K562 (cell line): Measurements from ENCODE around the gene KLHL12. TPM values are rescaled to one million over a fixed set of nuclear protein-coding genes. Genes with fewer than 3 reads are reported as not detected.

Experiments used
- CTCF ChIP-seq, 3 experiments: IDR thresholded peaks in 2 of 3; conservative IDR thresholded peaks in 1 of 3; 2 replicates each; pipeline ENCODE4 v1.5.1; 2011 to 2012; ENCODE audit warnings: low read length in 3 of 3, mild to moderate bottlenecking in 3 of 3, control low read depth in 2 of 3, improper control_type of control experiment in 1 of 3, inconsistent platforms in 1 of 3, low read depth in 1 of 3, mixed read lengths in 1 of 3, moderate library complexity in 1 of 3; ENCODE audit not compliant: insufficient read depth in 2 of 3
- LARP7 ChIP-seq: fragments of 450-650 bp; IDR thresholded peaks from 2 replicates; pipeline ENCODE4 v1.6.1; 2016
- MBD1 ChIP-seq: fragments of 250-450 bp; sonication (Bioruptor Pico); IDR thresholded peaks from 2 replicates; pipeline ENCODE4 v1.8.0; 2022; ENCODE audit warnings: inconsistent platforms
- PATZ1 ChIP-seq: fragments of 250-450 bp; sonication (Bioruptor Pico); IDR thresholded peaks from 2 replicates; pipeline ENCODE4 v1.5.0; 2020; ENCODE audit warnings: mild to moderate bottlenecking, borderline replicate concordance
- REST ChIP-seq, 2 experiments: fragments of 450-650 bp; formaldehyde crosslinking in 1 of 2; IDR thresholded peaks; 2 replicates each; pipeline versions ENCODE4 v1.4.0 to v1.6.1; 2014 to 2020; ENCODE audit warnings: mild to moderate bottlenecking in 2 of 2, borderline replicate concordance in 1 of 2, low read depth in 1 of 2
- ZBTB1 ChIP-seq: sonication (generic); formaldehyde crosslinking; IDR thresholded peaks from 2 replicates; pipeline ENCODE4 v1.8.1; 2023; ENCODE audit warnings: missing genetic modification reagents, low read depth, mild to moderate bottlenecking, borderline replicate concordance
- polyA plus RNA-seq, 8 experiments: library from polyadenylated mRNA; depleted of rRNA in 4 of 8; stranded (reverse) in 5 of 8; unstranded in 3 of 8; fragments of >200 nt; fragmentation: Nextera tagmentation in 2 of 8; fragmentation: Illumina TruSeq in 1 of 8; extraction: Ambion mirVana in 2 of 8; extraction: Trizol in 1 of 8; gene quantifications; 2 replicates each; pipeline versions ENCODE4 v1.2.1 to v1.2.3, GENCODE V29; 2011 to 2014; ENCODE audit warnings: inconsistent platforms in 1 of 8, missing spikeins in 1 of 8
- total RNA-seq, 7 experiments: library from RNA; depleted of rRNA in 6 of 7; stranded (reverse); fragments of >200 nt in 6 of 7; fragmentation: Illumina TruSeq in 2 of 7; extraction: Trizol in 2 of 7; gene quantifications; 2 replicates each; pipeline versions ENCODE4 v1.2.1 to v1.2.3, GENCODE V29; 2011 to 2021; ENCODE audit warnings: low replicate concordance in 1 of 7
- TF ChIP-seq, protein P1 (sequence below): fragments of 450-650 bp; IDR thresholded peaks from 2 replicates; pipeline ENCODE4 v1.6.1; 2018; ENCODE audit not compliant: partially characterized antibody

The KLHL12 gene
- total and polyA plus RNA-seq, 9 of the 15 experiments (the other 6 are each of a cell fraction or from before 2014, with no cell fraction given): 23.1 to 85.1 (median 35.0) TPM

GRCh38 chr1:202958544-202959275, 31.7 kb upstream of the KLHL12 start (continued):
- TF ChIP-seq CTCF (IDR thresholded peaks at IDR 0.05 in 2 of 3, conservative IDR thresholded peaks at IDR 0.05 in 1 of 3; ENCODE audit: insufficient read depth in 2 of 3, low read depth in 1 of 3, low read length in 3 of 3) (0 out of 6 replicates have a peak, but pooled peaks of 1 of the 3 experiments have one; percentile 2), MBD1 (CRISPR knock-in tag) (no peak), ZBTB1 (CRISPR knock-in tag) (no peak), REST (IDR thresholded peaks at IDR 0.05; ENCODE audit: borderline replicate concordance) (no peak), REST (CRISPR knock-in tag; IDR thresholded peaks at IDR 0.05; ENCODE audit: low read depth) (no peak; the same call in 1 of the 2 replicates), LARP7 (peak; percentile 49; the same call in 1 of the 2 replicates), PATZ1 (CRISPR knock-in tag) (no peak)
- TF ChIP-seq, protein P1, sequence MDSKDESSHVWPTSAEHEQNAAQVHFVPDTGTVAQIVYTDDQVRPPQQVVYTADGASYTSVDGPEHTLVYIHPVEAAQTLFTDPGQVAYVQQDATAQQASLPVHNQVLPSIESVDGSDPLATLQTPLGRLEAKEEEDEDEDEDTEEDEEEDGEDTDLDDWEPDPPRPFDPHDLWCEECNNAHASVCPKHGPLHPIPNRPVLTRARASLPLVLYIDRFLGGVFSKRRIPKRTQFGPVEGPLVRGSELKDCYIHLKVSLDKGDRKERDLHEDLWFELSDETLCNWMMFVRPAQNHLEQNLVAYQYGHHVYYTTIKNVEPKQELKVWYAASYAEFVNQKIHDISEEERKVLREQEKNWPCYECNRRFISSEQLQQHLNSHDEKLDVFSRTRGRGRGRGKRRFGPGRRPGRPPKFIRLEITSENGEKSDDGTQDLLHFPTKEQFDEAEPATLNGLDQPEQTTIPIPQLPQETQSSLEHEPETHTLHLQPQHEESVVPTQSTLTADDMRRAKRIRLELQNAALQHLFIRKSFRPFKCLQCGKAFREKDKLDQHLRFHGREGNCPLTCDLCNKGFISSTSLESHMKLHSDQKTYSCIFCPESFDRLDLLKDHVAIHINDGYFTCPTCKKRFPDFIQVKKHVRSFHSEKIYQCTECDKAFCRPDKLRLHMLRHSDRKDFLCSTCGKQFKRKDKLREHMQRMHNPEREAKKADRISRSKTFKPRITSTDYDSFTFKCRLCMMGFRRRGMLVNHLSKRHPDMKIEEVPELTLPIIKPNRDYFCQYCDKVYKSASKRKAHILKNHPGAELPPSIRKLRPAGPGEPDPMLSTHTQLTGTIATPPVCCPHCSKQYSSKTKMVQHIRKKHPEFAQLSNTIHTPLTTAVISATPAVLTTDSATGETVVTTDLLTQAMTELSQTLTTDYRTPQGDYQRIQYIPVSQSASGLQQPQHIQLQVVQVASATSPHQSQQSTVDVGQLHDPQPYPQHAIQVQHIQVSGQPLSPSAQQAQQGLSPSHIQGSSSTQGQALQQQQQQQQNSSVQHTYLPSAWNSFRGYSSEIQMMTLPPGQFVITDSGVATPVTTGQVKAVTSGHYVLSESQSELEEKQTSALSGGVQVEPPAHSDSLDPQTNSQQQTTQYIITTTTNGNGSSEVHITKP: peak; percentile 71
